Karpas-422 (cell line): Measurements from ENCODE around the gene TRIM75. TPM values are rescaled to one million over a fixed set of nuclear protein-coding genes. Genes with fewer than 3 reads are reported as not detected.

Experiments
- DNase-seq: peaks from one replicate; pipeline ENCODE4 v3.0.0-alpha.2; 2015
- H2AFZ ChIP-seq: fragments of 200-600 bp; sonication (generic); 2 replicates; pipeline ENCODE4 v1.6.1; 2014; ENCODE audit warnings: antibody characterized with exemption, low read length, mixed read lengths
- H3K27ac ChIP-seq: fragments of 200-600 bp; sonication (generic); 2 replicates; pipeline ENCODE4 v1.5.1; 2014; ENCODE audit warnings: mild to moderate bottlenecking, low read length, moderate library complexity
- H3K27me3 ChIP-seq: fragments of 200-600 bp; sonication (generic); 2 replicates; pipeline ENCODE4 v1.6.1; 2014; ENCODE audit warnings: low read length, mixed read lengths
- H3K36me3 ChIP-seq: fragments of 200-600 bp; sonication (generic); 2 replicates; pipeline ENCODE4 v1.6.1; 2014; ENCODE audit warnings: low read length, mixed read lengths; ENCODE audit not compliant: insufficient read depth
- H3K4me1 ChIP-seq: fragments of 200-600 bp; sonication (generic); 2 replicates; pipeline ENCODE4 v1.6.1; 2014; ENCODE audit warnings: mild to moderate bottlenecking, low read length, mixed read lengths
- H3K4me2 ChIP-seq: fragments of 200-600 bp; sonication (generic); 2 replicates; pipeline ENCODE4 v1.6.1; 2014; ENCODE audit warnings: low read length, low read depth, mild to moderate bottlenecking; ENCODE audit not compliant: poor library complexity, severe bottlenecking
- H3K4me3 ChIP-seq: fragments of 200-600 bp; sonication (generic); 2 replicates; pipeline ENCODE4 v1.5.1; 2014; ENCODE audit warnings: mild to moderate bottlenecking, antibody characterized with exemption, low read length, mixed read lengths
- H3K79me2 ChIP-seq: fragments of 200-600 bp; sonication (generic); 2 replicates; pipeline ENCODE4 v1.6.1; 2014; ENCODE audit warnings: mild to moderate bottlenecking, low read length, mixed read lengths
- H3K9ac ChIP-seq: fragments of 200-600 bp; sonication (generic); 2 replicates; pipeline ENCODE4 v1.6.0; 2014; ENCODE audit warnings: low read length
- H3K9me2 ChIP-seq: fragments of 200-600 bp; sonication (generic), shearing (Covaris generic); replicated peaks from 2 replicates; pipeline ENCODE4 v1.6.0; 2014; ENCODE audit warnings: mild to moderate bottlenecking, low read length, moderate library complexity; ENCODE audit not compliant: insufficient read depth
- H3K9me3 ChIP-seq: fragments of 300-700, 200-600 bp; sonication (generic); 2 replicates; pipeline ENCODE4 v1.6.1; 2014; ENCODE audit warnings: low read length, mixed read lengths
- H4K20me1 ChIP-seq: fragments of 200-600 bp; sonication (generic); 2 replicates; pipeline ENCODE4 v1.6.1; 2014; ENCODE audit warnings: mild to moderate bottlenecking, antibody characterized with exemption, low read length, low read depth; ENCODE audit not compliant: insufficient read depth
- total RNA-seq: library from RNA; depleted of rRNA; stranded (reverse); fragments of >200 nt; shearing (Covaris generic); gene quantifications from 2 replicates; pipeline ENCODE4 v1.2.3, GENCODE V29; 2014; ENCODE audit warnings: low replicate concordance; rRNA removed

Gene TRIM75
- total RNA-seq: not detected in 2 replicates

- DNase-seq: no peak
- H3K4me1 ChIP-seq: no peaks in the 10 kb centered on the region
Observed at GRCh38 chr4:165053645-165054044, at the start of gene TRIM75. TSS of gene TRIM75 (plus strand) at chr4:165053866. CDS start at chr4:165059148, 5,282 bp downstream.

GRCh38 chr4:165005352-165005925 lies 48.2 kb upstream of the TRIM75 start:
- Histone ChIP-seq H4K20me1 (no peaks in the 10 kb centered on the region), H3K36me3 (no peaks in the 10 kb centered on the region), H3K9me3 (no peaks in the 10 kb centered on the region), H3K79me2 (no peaks in the 10 kb centered on the region), H3K27ac (no peak overlapping the region), H3K27me3 (no peaks in the 10 kb centered on the region; the same call in 1 of the 2 replicates), H3K4me1 (no peaks in the 10 kb centered on the region), H2AFZ (no peak overlapping the region), H3K4me3 (no peak overlapping the region), H3K4me2 (no peak overlapping the region), H3K9ac (no peak overlapping the region), H3K9me2 (no peaks in the 10 kb centered on the region)
- DNase-seq: no peak

More at GRCh38 chr4:165053645-165054044, at the start of gene TRIM75:
- no peak within 1 kb of the TSS for H3K9ac ChIP-seq
- no peaks in the 10 kb centered on the region for H3K9me2 ChIP-seq
- H3K27ac ChIP-seq: no peak within 1 kb of the TSS
- H3K36me3 ChIP-seq: no peaks in the 10 kb centered on the region
- H2AFZ ChIP-seq: no peak within 1 kb of the TSS
- no peak within 1 kb of the TSS for H3K4me3 ChIP-seq
- H3K9me3 ChIP-seq: no peaks in the 10 kb centered on the region
- H3K27me3 ChIP-seq: no peaks in the 10 kb centered on the region
- H3K4me2 ChIP-seq: no peak within 1 kb of the TSS
- H4K20me1 ChIP-seq: no peaks in the 10 kb centered on the region
- H3K79me2 ChIP-seq: no peaks in the 10 kb centered on the region

GRCh38 chr4:165006456-165006855 lies 47.2 kb upstream of the TRIM75 start:
- H3K79me2 ChIP-seq: no peaks in the 10 kb centered on the region
- no peaks in the 10 kb centered on the region for H3K9me2 ChIP-seq
- H3K4me1 ChIP-seq: no peaks in the 10 kb centered on the region
- H3K4me3 ChIP-seq: no peak overlapping the region
- no peaks in the 10 kb centered on the region; the same call in 1 of the 2 replicates for H3K27me3 ChIP-seq
- no peaks in the 10 kb centered on the region for H4K20me1 ChIP-seq
- H3K27ac ChIP-seq: no peak overlapping the region
- H3K9me3 ChIP-seq: no peaks in the 10 kb centered on the region
- H3K36me3 ChIP-seq: no peaks in the 10 kb centered on the region
- H2AFZ ChIP-seq: no peak overlapping the region
- H3K9ac ChIP-seq: no peak overlapping the region
- DNase-seq: no peak
- no peak overlapping the region for H3K4me2 ChIP-seq

- H3K27ac ChIP-seq: no peak overlapping the region
- no peaks in the 10 kb centered on the region; the same call in 1 of the 2 replicates for H3K27me3 ChIP-seq
- no peak overlapping the region for H3K4me3 ChIP-seq
- H3K9me3 ChIP-seq: no peaks in the 10 kb centered on the region
- no peaks in the 10 kb centered on the region for H3K9me2 ChIP-seq
- H3K4me2 ChIP-seq: no peak overlapping the region
- no peaks in the 10 kb centered on the region for H3K79me2 ChIP-seq
- H3K4me1 ChIP-seq: no peaks in the 10 kb centered on the region
- no peaks in the 10 kb centered on the region for H4K20me1 ChIP-seq
- DNase-seq: no peak
- H3K36me3 ChIP-seq: no peaks in the 10 kb centered on the region
- H3K9ac ChIP-seq: no peak overlapping the region
- no peak overlapping the region for H2AFZ ChIP-seq
Observed at GRCh38 chr4:165006886-165007285, 46.8 kb upstream of the TRIM75 start.

- no peaks in the 10 kb centered on the region; the same call in 1 of the 2 replicates for H3K27me3 ChIP-seq
- no peak overlapping the region for H3K9ac ChIP-seq
- H3K79me2 ChIP-seq: no peaks in the 10 kb centered on the region
- H3K27ac ChIP-seq: no peak overlapping the region
- H3K4me3 ChIP-seq: no peak overlapping the region
- H3K9me2 ChIP-seq: no peaks in the 10 kb centered on the region
- DNase-seq: no peak
- no peaks in the 10 kb centered on the region for H3K9me3 ChIP-seq
- H2AFZ ChIP-seq: 0 out of 2 replicates have a peak overlapping the region, but pooled peaks have one; percentile 25
- no peaks in the 10 kb centered on the region for H4K20me1 ChIP-seq
- no peaks in the 10 kb centered on the region for H3K36me3 ChIP-seq
- no peaks in the 10 kb centered on the region for H3K4me1 ChIP-seq
- no peak overlapping the region for H3K4me2 ChIP-seq
Observed at GRCh38 chr4:165009493-165010227, 44.0 kb upstream of the TRIM75 start.

- Histone ChIP-seq H3K4me1 (no peaks in the 10 kb centered on the region), H3K36me3 (no peaks in the 10 kb centered on the region), H3K9me3 (no peaks in the 10 kb centered on the region), H3K9me2 (no peaks in the 10 kb centered on the region), H3K27ac (no peak overlapping the region), H3K4me2 (no peak overlapping the region), H2AFZ (no peak overlapping the region), H3K27me3 (no peaks in the 10 kb centered on the region), H3K4me3 (no peak overlapping the region), H3K79me2 (no peaks in the 10 kb centered on the region), H4K20me1 (no peaks in the 10 kb centered on the region), H3K9ac (no peak overlapping the region)
- DNase-seq: no peak
Observed at GRCh38 chr4:165010487-165010886, 43.2 kb upstream of the TRIM75 start.

- Histone ChIP-seq H3K9me3 (no peaks in the 10 kb centered on the region), H2AFZ (no peak overlapping the region), H4K20me1 (no peaks in the 10 kb centered on the region), H3K79me2 (no peaks in the 10 kb centered on the region), H3K27me3 (no peaks in the 10 kb centered on the region), H3K36me3 (no peaks in the 10 kb centered on the region), H3K9me2 (no peaks in the 10 kb centered on the region), H3K27ac (no peak overlapping the region), H3K9ac (no peak overlapping the region), H3K4me1 (no peaks in the 10 kb centered on the region), H3K4me3 (no peak overlapping the region), H3K4me2 (no peak overlapping the region)
- no peak for DNase-seq
Observed at GRCh38 chr4:165010991-165011390, 42.7 kb upstream of the TRIM75 start.

GRCh38 chr4:165011403-165011802 lies 42.3 kb upstream of the TRIM75 start:
- H3K4me1 ChIP-seq: no peaks in the 10 kb centered on the region
- H3K27me3 ChIP-seq: no peaks in the 10 kb centered on the region
- H4K20me1 ChIP-seq: no peaks in the 10 kb centered on the region
- no peak overlapping the region for H3K9ac ChIP-seq
- H3K4me3 ChIP-seq: no peak overlapping the region
- no peak overlapping the region for H2AFZ ChIP-seq
- H3K9me3 ChIP-seq: no peaks in the 10 kb centered on the region
- H3K9me2 ChIP-seq: no peaks in the 10 kb centered on the region
- H3K27ac ChIP-seq: no peak overlapping the region
- H3K4me2 ChIP-seq: no peak overlapping the region
- no peaks in the 10 kb centered on the region for H3K36me3 ChIP-seq
- no peaks in the 10 kb centered on the region for H3K79me2 ChIP-seq
- no peak for DNase-seq
